MM.1S (cell line): Measurements from ENCODE around the gene CCDC40.

ENCODE experiments used
- CTCF ChIP-seq: fragments of 300-600 bp; sonication (generic); IDR thresholded peaks from 2 replicates; pipeline ENCODE4 v1.5.1; 2016; ENCODE audit warnings: antibody characterized with exemption, low read length, mixed read lengths
- EZH2 ChIP-seq: fragments of 300-600 bp; sonication (generic); optimal IDR thresholded peaks from 2 replicates; pipeline ENCODE3; 2017; ENCODE audit warnings: low read depth, mild to moderate bottlenecking, antibody characterized with exemption, low read length, mixed read lengths
- EZH2phosphoT487 ChIP-seq: fragments of 300-600 bp; sonication (generic); IDR thresholded peaks from 2 replicates; pipeline ENCODE4 v1.6.1; 2018; ENCODE audit warnings: antibody characterized with exemption, low read length

GRCh38 chr17:80035687-80035936 is 830 bp upstream of the CCDC40 start, which contains the start of gene TBC1D16:
- TF ChIP-seq EZH2phosphoT487 (no peak), EZH2 (no peak), CTCF (no peak)
